MCF 10A (cell line): Measurements from ENCODE around the gene SIRT5. TPM values are rescaled to one million over a fixed set of nuclear protein-coding genes. Genes with fewer than 3 reads are reported as not detected.

Source experiments
- BruUV-seq: library from RNA; stranded (reverse); fragments of 400-500 nt; replicated peaks from 2 replicates; lab custom pipeline; 2021; lab: Mats Ljungman, UMichigan
- CTCF ChIA-PET: fragments of 300-600 bp; sonication (Branson Sonifier 250); formaldehyde crosslinking; extraction: SDS; loops from one replicate; lab custom pipeline; 2021; ENCODE audit warnings: antibody characterized with exemption, inconsistent platforms; lab: Yijun Ruan, JAX
- POLR2A ChIA-PET: fragments of 300-600, 350-650 bp; sonication (Branson Sonifier 250); formaldehyde crosslinking; extraction: SDS; loops from one replicate; lab custom pipeline; 2020; ENCODE audit warnings: antibody characterized with exemption, inconsistent platforms; lab: Yijun Ruan, JAX
- DNase-seq: peaks from one replicate; pipeline ENCODE4 v3.0.0-alpha.2; 2018; ENCODE audit not compliant: unreplicated experiment
- H3K27ac Mint-ChIP-seq: one replicate; pipeline ENCODE4 v1.8.0; 2022; ENCODE audit warnings: mild to moderate bottlenecking, low read depth, mixed read lengths; ENCODE audit not compliant: unreplicated experiment
- H3K27me3 Mint-ChIP-seq: one replicate; pipeline ENCODE4 v1.8.0; 2022; ENCODE audit warnings: mixed read lengths; ENCODE audit not compliant: insufficient read depth, unreplicated experiment
- H3K36me3 Mint-ChIP-seq: one replicate; pipeline ENCODE4 v1.8.0; 2022; ENCODE audit warnings: mild to moderate bottlenecking, moderate library complexity, mixed read lengths; ENCODE audit not compliant: insufficient read depth, unreplicated experiment
- H3K4me1 Mint-ChIP-seq: one replicate; pipeline ENCODE4 v1.8.0; 2022; ENCODE audit warnings: mixed read lengths; ENCODE audit not compliant: insufficient read depth, unreplicated experiment
- H3K4me3 Mint-ChIP-seq: one replicate; pipeline ENCODE4 v1.8.0; 2022; ENCODE audit warnings: mild to moderate bottlenecking, moderate library complexity, mixed read lengths; ENCODE audit not compliant: unreplicated experiment
- H3K9me3 Mint-ChIP-seq: one replicate; pipeline ENCODE4 v1.8.0; 2022; ENCODE audit warnings: mixed read lengths; ENCODE audit not compliant: unreplicated experiment
- intact Hi-C: fragments of 100-400 bp; cut with micrococcal nuclease; formaldehyde crosslinking; loops from 2 replicates; pipeline ENCODE4 v1.14.1; 2022
- total RNA-seq: library from RNA; stranded (reverse); gene quantifications from 2 replicates; pipeline ENCODE4 v1.2.3, GENCODE V29; 2022
- TF ChIP-seq, protein P1 (sequence below): fragments of 200-600 bp; IDR thresholded peaks from one replicate; pipeline ENCODE4 v1.8.0; 2022; ENCODE audit warnings: antibody characterized with exemption, mild to moderate bottlenecking; ENCODE audit not compliant: unreplicated experiment

SIRT5 gene
- total RNA-seq, 1 experiment from 2014 or later, result 12.8 TPM

DNA sequence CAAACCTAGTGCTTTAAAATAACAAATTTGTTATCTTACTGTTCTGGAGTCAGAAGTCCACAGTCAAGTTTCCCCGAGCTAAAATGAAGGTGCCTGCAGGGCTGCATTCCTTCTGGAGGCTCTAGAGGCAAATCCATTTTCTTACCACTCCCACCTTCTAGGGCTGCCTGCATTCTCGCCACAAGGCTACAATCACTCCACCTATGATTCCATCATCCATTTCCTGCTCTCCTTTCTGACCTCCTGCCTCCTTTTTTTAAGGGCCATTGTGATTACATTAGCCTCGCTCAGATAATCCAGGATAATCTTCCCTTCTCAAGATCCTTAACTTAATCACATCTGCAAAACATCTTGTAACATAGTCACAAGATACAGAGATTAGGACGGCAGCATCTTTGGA lies 42.4 kb upstream of the SIRT5 start:
- intact Hi-C loops, result loop anchor here (10.0 kb wide), 1 partner anchor 617 kb away; no protein-coding TSS in a partner anchor
- no peak overlapping the region for H3K27ac Mint-ChIP-seq
- TF ChIP-seq, protein P1, sequence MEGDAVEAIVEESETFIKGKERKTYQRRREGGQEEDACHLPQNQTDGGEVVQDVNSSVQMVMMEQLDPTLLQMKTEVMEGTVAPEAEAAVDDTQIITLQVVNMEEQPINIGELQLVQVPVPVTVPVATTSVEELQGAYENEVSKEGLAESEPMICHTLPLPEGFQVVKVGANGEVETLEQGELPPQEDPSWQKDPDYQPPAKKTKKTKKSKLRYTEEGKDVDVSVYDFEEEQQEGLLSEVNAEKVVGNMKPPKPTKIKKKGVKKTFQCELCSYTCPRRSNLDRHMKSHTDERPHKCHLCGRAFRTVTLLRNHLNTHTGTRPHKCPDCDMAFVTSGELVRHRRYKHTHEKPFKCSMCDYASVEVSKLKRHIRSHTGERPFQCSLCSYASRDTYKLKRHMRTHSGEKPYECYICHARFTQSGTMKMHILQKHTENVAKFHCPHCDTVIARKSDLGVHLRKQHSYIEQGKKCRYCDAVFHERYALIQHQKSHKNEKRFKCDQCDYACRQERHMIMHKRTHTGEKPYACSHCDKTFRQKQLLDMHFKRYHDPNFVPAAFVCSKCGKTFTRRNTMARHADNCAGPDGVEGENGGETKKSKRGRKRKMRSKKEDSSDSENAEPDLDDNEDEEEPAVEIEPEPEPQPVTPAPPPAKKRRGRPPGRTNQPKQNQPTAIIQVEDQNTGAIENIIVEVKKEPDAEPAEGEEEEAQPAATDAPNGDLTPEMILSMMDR, result no peak
- no peak overlapping the region for H3K4me3 Mint-ChIP-seq
- POLR2A ChIA-PET, result no interaction called here
- peaks cover 11% of the 10 kb centered on the region for H3K4me1 Mint-ChIP-seq
- BruUV-seq, result no TSS peak
- H3K27me3 Mint-ChIP-seq, result no peaks in the 10 kb centered on the region
- DNase-seq, result no peak
- CTCF ChIA-PET, result interaction anchor here (0.5 to 0.7 kb wide), 2 partner anchors 86 to 200 kb away, joined by 3 read pairs; no protein-coding TSS in a partner anchor
- no peaks in the 10 kb centered on the region for H3K9me3 Mint-ChIP-seq
- peaks cover 6% of the 10 kb centered on the region for H3K36me3 Mint-ChIP-seq

DNA sequence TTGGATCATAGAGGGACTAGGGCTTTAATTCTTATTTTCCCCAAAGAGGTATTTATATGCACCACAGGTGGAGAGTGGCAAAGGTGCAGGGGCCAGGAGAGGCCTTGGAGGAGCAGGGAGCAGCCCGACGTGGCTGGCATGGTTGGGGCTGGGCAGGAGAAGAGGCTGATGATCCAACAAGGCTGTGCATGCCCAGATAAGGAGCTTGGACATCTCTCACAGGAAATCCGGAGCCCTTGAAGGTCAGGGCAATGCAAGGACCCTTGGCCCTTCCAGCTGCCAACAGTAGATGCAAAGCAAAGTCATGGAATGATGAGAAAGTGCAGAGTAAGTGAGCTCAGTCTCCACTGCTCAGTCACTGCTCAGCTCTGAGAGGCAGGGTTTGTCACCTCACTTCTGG lies 39.9 kb upstream of the SIRT5 start:
- H3K4me1 Mint-ChIP-seq, result peaks cover 5% of the 10 kb centered on the region
- TF ChIP-seq, protein P1, result no peak
- no peak for DNase-seq
- no peak overlapping the region for H3K4me3 Mint-ChIP-seq
- H3K36me3 Mint-ChIP-seq, result peaks cover 4% of the 10 kb centered on the region
- H3K27ac Mint-ChIP-seq, result no peak overlapping the region
- BruUV-seq, result no TSS peak
- ChIA-PET POLR2A (interaction anchor here (1.1 to 1.2 kb wide), 3 partner anchors 40 to 206 kb away, joined by 3 to 5 read pairs (median 3); partner anchors contain the start of genes SIRT5 and TBC1D7), CTCF (interaction anchor here (0.5 to 1.7 kb wide), 2 partner anchors 9 to 22 kb away, joined by 3 read pairs; no protein-coding TSS in a partner anchor)
- H3K9me3 Mint-ChIP-seq, result no peaks in the 10 kb centered on the region
- intact Hi-C loops, result loop anchor here (10.0 kb wide), 1 partner anchor 620 kb away; no protein-coding TSS in a partner anchor
- no peaks in the 10 kb centered on the region for H3K27me3 Mint-ChIP-seq

DNA sequence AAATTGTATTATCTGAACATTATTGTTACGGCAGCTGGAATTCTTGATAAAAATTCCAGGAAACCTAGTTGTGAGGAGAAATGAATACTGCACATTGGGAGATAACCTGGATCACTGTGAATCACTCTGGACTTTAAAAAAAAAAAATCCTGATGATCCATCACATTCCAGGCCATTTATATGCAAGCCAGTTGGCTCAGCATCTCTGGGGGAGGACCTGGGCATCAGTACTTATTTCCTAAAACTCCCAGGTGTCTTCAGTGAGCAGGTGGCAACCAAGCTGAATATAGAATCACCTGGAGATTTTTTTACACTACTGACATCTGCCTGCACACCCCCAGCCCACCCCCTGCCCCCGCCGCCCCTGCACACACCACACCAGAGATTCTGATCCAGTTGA lies 39.1 kb upstream of the SIRT5 start:
- Mint-ChIP-seq H3K4me3 (no peak overlapping the region), H3K36me3 (no peaks in the 10 kb centered on the region), H3K27ac (no peak overlapping the region), H3K9me3 (no peaks in the 10 kb centered on the region), H3K4me1 (peaks cover 5% of the 10 kb centered on the region), H3K27me3 (no peaks in the 10 kb centered on the region)
- no peak for DNase-seq
- POLR2A ChIA-PET, result interaction anchor here (1.1 to 1.2 kb wide), 2 partner anchors 39 to 55 kb away, joined by 3 to 5 read pairs; partner anchors contain the start of gene SIRT5
- no TSS peak for BruUV-seq
- CTCF ChIA-PET, result interaction anchor here (0.7 to 2.0 kb wide), 4 partner anchors 9 to 200 kb away, joined by 3 to 8 read pairs (median 3); no protein-coding TSS in a partner anchor
- intact Hi-C loops, result loop anchor here (5.0 to 10.0 kb wide), 2 partner anchors 48 to 621 kb away; partner anchors contain the start of gene GFOD1
- TF ChIP-seq, protein P1, result no peak

DNA sequence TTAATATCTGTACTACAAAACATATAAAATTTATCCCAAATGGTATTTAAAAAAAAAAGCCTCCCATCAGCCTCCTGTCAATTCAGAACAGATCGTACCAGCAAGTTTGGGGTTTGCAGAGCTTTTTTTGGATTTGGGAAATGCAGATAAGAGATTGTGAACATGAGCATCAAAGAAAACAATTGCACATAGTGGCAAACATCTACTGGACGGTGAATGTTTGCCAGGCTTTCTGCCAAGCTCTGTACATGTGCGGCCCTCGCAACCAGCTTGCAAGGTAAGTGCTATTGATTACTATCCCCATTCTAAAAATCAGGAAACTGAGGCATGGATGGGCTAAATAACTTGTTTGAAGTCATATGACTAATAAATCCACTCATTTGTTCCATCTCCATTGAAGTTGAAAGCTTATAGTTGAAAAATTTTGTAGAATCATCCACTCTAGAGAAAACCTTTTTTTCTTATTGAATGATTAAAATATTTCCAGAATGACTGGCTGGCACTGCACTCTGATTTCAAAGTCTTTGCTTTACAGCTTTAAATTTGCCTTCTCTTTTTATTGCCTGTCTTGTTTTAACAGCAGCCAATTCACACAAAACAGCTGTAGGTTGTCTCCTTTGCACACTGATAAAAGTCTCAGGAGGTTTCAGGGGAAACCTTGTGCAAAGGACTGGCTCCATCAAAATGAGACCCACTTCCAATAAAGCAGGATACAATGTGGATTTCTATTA lies 37.4 kb upstream of the SIRT5 start:
- no peak overlapping the region for H3K4me3 Mint-ChIP-seq
- H3K4me1 Mint-ChIP-seq, result peaks cover 3% of the 10 kb centered on the region
- intact Hi-C loops, result loop anchor here (5.0 to 10.0 kb wide), 2 partner anchors 50 to 622 kb away; partner anchors contain the start of gene GFOD1
- H3K27me3 Mint-ChIP-seq, result no peaks in the 10 kb centered on the region
- H3K36me3 Mint-ChIP-seq, result no peaks in the 10 kb centered on the region
- DNase-seq, result no peak
- no peak overlapping the region for H3K27ac Mint-ChIP-seq
- TF ChIP-seq, protein P1, result no peak
- no peaks in the 10 kb centered on the region for H3K9me3 Mint-ChIP-seq
- no TSS peak for BruUV-seq
- POLR2A ChIA-PET, result interaction anchor here (0.7 to 1.3 kb wide), 3 partner anchors 15 to 209 kb away, joined by 3 to 5 read pairs (median 5); partner anchors contain the start of gene TBC1D7
- CTCF ChIA-PET, result interaction anchor here (0.9 to 2.8 kb wide), 9 partner anchors 27 to 215 kb away, joined by 3 to 17 read pairs (median 7); partner anchors contain the start of gene SIRT5
